Peyer's patch (tissue), 4 donors: ENCODE measurements around the gene SLC6A1. TPM values are rescaled to one million over a fixed set of nuclear protein-coding genes. Genes with fewer than 3 reads are reported as not detected.

Experiments
- DNase-seq, 3 donors: peaks; one replicate each; pipeline ENCODE4 v3.0.0-alpha.2; 2017 to 2019
- H3K27ac ChIP-seq, 4 donors: fragments of 200-600 bp; sonication (generic); one replicate each; pipeline ENCODE4 v1.5.1; 2016 to 2019
- H3K27me3 ChIP-seq, 2 donors: fragments of 200-600 bp; sonication (generic); one replicate each; pipeline ENCODE4 v1.5.1; 2019
- H3K36me3 ChIP-seq, 3 donors: fragments of 200-600 bp; sonication (generic); one replicate each; pipeline ENCODE4 v1.5.1; 2016 to 2019
- H3K4me1 ChIP-seq, 4 donors: fragments of 200-600 bp; sonication (generic); one replicate each; pipeline ENCODE4 v1.5.1; 2016 to 2019
- H3K4me3 ChIP-seq, 4 donors: fragments of 200-600 bp; sonication (generic); 1 replicate in 3 of 4; 2 replicates in 1 of 4; pipeline ENCODE4 v1.5.1; 2016 to 2019; ENCODE audit warnings: mild to moderate bottlenecking in 1 of 4
- H3K9me3 ChIP-seq, 4 donors: fragments of 200-600 bp; sonication (generic); one replicate each; pipeline ENCODE4 v1.5.1; 2016 to 2019; ENCODE audit warnings: mild to moderate bottlenecking in 1 of 4
- POLR2A ChIP-seq, 2 donors: fragments of 450-650 bp; IDR thresholded peaks; one replicate each; pipeline ENCODE4 v1.5.1; 2017; ENCODE audit warnings: antibody characterized with exemption in 2 of 2, mild to moderate bottlenecking in 2 of 2, moderate library complexity in 2 of 2
- total RNA-seq, 4 donors: library from RNA; depleted of rRNA; stranded (reverse); fragments of >200 nt; gene quantifications; one replicate each; pipeline ENCODE4 v1.1.0, GENCODE V29; 2016
- TF ChIP-seq, protein P1 (sequence below), 6 experiments: fragments of 450-650 bp in 4 of 6; fragments of 200-600 bp in 2 of 6; sonication (generic) in 1 of 6; IDR thresholded peaks; one replicate each; pipeline ENCODE4 v1.5.1; 2017 to 2019; ENCODE audit warnings: antibody characterized with exemption in 6 of 6, mild to moderate bottlenecking in 3 of 6, moderate library complexity in 1 of 6

SLC6A1 gene
- total RNA-seq, 4 donors from 2014 or later, result 0.27 to 5.0 (median 0.38) TPM; not detected in 1

DNA sequence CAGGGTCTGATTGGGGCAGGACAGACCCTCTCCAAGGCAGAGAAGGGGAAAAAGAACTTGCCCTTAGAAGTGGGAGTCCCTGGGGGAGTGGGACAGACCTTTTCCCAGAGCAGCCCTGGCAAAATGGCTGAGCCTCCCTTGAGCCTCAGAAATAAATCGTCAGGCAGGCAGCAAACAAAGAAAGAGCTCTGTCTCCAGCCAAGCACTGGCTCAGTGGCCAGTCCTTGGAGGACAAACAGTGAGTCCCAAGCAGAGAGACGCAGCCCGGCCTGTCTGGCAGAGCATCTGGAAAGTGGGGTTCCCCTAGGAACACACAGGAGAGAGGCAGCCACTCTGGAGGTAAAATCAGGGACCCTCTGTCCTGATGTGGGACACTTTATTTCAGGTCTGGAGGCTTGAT lies 1.8 kb downstream of the SLC6A1 start:
- TF ChIP-seq POLR2A (IDR thresholded peaks at IDR 0.05), result no peak
- TF ChIP-seq, protein P1, sequence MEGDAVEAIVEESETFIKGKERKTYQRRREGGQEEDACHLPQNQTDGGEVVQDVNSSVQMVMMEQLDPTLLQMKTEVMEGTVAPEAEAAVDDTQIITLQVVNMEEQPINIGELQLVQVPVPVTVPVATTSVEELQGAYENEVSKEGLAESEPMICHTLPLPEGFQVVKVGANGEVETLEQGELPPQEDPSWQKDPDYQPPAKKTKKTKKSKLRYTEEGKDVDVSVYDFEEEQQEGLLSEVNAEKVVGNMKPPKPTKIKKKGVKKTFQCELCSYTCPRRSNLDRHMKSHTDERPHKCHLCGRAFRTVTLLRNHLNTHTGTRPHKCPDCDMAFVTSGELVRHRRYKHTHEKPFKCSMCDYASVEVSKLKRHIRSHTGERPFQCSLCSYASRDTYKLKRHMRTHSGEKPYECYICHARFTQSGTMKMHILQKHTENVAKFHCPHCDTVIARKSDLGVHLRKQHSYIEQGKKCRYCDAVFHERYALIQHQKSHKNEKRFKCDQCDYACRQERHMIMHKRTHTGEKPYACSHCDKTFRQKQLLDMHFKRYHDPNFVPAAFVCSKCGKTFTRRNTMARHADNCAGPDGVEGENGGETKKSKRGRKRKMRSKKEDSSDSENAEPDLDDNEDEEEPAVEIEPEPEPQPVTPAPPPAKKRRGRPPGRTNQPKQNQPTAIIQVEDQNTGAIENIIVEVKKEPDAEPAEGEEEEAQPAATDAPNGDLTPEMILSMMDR (IDR thresholded peaks at IDR 0.05), result no peak
- no peak overlapping the region for H3K27ac ChIP-seq
- no peaks in the 10 kb centered on the region for H3K9me3 ChIP-seq
- DNase-seq, result no peak
- H3K36me3 ChIP-seq, result no peaks in the 10 kb centered on the region
- H3K27me3 ChIP-seq, result peaks cover 0 to 12% of the 10 kb centered on the region in 2 donors
- H3K4me1 ChIP-seq, result peaks cover 0 to 9% (median 0%) of the 10 kb centered on the region in 4 donors
- H3K4me3 ChIP-seq, result no peak overlapping the region

DNA sequence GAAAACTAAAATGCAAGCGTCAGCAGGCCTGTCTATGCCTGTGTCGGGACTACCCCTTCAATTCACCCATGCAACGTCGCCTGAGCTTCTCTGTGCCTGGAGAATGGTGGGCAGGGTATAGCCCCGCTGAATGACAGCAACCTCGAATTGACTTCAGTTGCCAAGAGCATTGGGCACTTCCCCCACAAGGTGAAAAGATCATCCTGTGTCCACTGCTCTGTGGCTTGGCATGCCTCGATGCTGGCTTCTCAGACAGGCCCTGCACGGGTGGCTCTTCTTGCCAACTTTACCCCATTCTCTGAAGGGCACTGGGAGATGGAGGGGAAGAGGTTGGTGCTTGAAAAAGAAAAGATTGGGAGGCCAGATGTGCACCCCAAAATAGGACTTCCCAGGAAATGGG lies 3.3 kb downstream of the SLC6A1 start:
- H3K9me3 ChIP-seq, result no peaks in the 10 kb centered on the region
- H3K27me3 ChIP-seq, result peaks cover 0 to 12% of the 10 kb centered on the region in 2 donors
- no peak overlapping the region for H3K27ac ChIP-seq
- H3K4me1 ChIP-seq, result peaks cover 0 to 9% (median 0%) of the 10 kb centered on the region in 4 donors
- no peak for DNase-seq
- TF ChIP-seq POLR2A (IDR thresholded peaks at IDR 0.05), result no peak
- TF ChIP-seq, protein P1 (IDR thresholded peaks at IDR 0.05), result no peak
- H3K4me3 ChIP-seq, result no peak overlapping the region
- no peaks in the 10 kb centered on the region for H3K36me3 ChIP-seq

DNA sequence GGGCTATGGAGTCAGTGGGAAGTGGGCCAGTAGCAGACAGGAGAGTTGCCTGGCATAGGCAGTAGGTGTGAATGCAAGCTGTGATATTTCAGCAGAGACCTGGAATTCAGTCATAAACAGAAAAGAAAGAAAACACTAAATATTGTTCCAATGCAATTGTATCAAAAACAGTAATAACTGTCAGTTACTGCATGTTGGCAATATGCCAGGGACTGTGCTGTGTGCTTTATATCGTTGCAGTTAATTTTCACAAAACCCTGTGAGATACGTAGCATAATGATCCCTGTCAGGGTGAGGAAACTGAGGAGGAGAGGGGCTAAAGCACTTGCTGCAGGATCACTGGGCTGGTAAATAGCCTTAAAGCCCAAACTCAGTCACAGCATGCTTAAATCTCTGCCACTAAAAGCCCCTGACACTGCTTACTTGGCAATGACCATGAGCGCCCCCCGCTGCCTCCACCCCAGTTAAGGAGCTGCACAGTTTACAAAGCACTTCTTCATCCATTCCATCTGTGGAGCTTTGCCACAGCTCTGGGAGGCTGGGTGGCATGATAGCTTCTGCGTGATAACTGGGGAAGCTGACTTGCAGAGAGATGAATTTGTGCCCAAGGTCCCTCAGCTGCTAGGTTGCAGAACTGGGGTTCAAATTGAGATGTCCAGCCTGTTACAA lies 3.9 kb downstream of the SLC6A1 start:
- TF ChIP-seq, protein P1 (IDR thresholded peaks at IDR 0.05), result no peak
- no peak for TF ChIP-seq POLR2A (IDR thresholded peaks at IDR 0.05)
- Histone ChIP-seq H3K4me1 (peaks cover 0 to 9% (median 0%) of the 10 kb centered on the region in 4 donors), H3K9me3 (no peaks in the 10 kb centered on the region), H3K27me3 (peaks cover 0 to 12% of the 10 kb centered on the region in 2 donors), H3K27ac (no peak overlapping the region), H3K36me3 (no peaks in the 10 kb centered on the region), H3K4me3 (no peak overlapping the region)
- DNase-seq, result no peak

DNA sequence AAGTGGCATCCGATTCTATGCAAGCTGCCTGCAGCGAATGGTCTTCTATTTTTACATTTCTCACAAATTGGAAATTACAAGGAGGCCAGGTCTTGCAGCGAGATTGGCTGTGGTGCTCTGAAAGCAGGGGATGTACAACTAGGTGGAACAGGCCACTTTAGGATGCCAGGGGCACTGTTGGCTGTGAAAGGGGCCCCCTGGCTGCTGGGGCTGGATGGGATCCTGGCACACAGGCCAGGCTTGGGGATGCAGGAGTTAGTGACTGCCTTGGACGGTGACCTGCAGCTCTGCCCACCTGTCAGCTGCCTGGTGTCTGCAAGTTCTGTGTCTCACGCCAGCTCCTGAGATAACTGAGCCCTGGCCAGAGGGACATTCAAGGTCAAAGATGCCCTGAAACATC lies 4.6 kb downstream of the SLC6A1 start:
- DNase-seq, result no peak
- Histone ChIP-seq H3K27me3 (peaks cover 0 to 12% of the 10 kb centered on the region in 2 donors), H3K36me3 (no peaks in the 10 kb centered on the region), H3K4me3 (no peak overlapping the region), H3K27ac (no peak overlapping the region), H3K4me1 (peaks cover 0 to 9% (median 0%) of the 10 kb centered on the region in 4 donors), H3K9me3 (no peaks in the 10 kb centered on the region)
- TF ChIP-seq, protein P1 (IDR thresholded peaks at IDR 0.05), result no peak
- no peak for TF ChIP-seq POLR2A (IDR thresholded peaks at IDR 0.05)

DNA sequence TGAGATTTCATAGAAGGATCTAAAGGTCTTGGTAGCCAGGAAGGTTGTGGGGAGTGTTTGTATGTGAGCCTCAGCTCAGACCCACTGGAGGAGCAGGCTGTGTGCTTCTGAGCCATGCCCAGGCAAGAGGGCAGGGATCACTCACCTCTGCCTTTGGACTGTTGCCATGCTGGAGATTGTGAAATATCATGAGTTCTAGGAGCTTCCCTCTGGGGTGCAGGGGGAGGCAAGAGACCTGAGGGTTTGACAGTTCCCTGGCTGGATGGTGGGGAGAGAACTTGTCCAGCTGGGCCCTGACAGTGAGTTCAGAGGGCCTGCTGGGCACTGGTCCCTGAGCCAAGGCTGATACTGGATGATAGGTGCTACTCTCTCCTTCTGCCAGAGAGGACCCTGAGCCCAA lies 6.0 kb downstream of the SLC6A1 start:
- no peak for DNase-seq

More for the DNA sequence above, 6.0 kb downstream of the SLC6A1 start:
- H3K27me3 ChIP-seq, result peaks cover 0 to 6% of the 10 kb centered on the region in 2 donors
- no peak overlapping the region for H3K4me3 ChIP-seq
- no peak for TF ChIP-seq POLR2A (IDR thresholded peaks at IDR 0.05)
- TF ChIP-seq, protein P1 (IDR thresholded peaks at IDR 0.05), result no peak
- peaks cover 0 to under 1% (median 0%) of the 10 kb centered on the region in 4 donors for H3K4me1 ChIP-seq
- H3K36me3 ChIP-seq, result no peaks in the 10 kb centered on the region
- no peak overlapping the region for H3K27ac ChIP-seq
- H3K9me3 ChIP-seq, result no peaks in the 10 kb centered on the region
